ENCODE results near the gene C18orf32.

DNA sequence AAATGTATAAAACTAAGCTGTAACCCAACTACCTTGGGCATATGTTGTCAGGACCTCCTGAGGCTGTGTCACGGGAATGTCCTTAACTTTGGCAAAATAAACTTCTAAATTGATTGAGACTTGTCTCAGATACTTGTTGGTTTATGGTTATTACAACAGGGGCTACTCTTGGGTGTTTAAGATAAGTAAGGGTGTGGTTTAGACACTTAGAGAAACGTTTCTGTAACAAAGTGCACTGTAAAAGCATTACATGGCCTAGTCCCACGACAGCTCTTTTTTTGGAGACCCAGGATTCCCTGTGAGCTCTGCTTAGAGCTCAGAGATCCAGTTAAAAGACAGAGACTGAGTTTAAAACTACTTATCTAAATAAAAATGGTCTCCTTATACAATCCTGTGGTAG lies 42.6 kb upstream of the C18orf32 start:
- no peak for TF ChIP-seq CTCF (IDR thresholded peaks at IDR 0.05; ENCODE audit: low read length)
- no peak for TF ChIP-seq EZH2 (optimal IDR thresholded peaks at IDR 0.05; ENCODE audit: low read depth, low read length)

Measured in MM.1S (cell line).